SK-N-SH treated with all-trans-retinoic acid at 6 μM for 48 hours (cell line): ENCODE results near the gene CCDC148.

Experiments
- ATAC-seq: fragments of 200-7000 bp; cut with Tn5 transposase; 3 replicates; pipeline ENCODE4 v1.9.1; 2020; ENCODE audit warnings: mild to moderate bottlenecking, moderate library complexity
- ARNTL ChIP-seq: fragments of 450-650 bp; formaldehyde crosslinking; IDR thresholded peaks from 2 replicates; pipeline ENCODE4 v1.5.0; 2020; ENCODE audit warnings: low read depth, mild to moderate bottlenecking, moderate library complexity, borderline replicate concordance
- BACH2 ChIP-seq: fragments of 250-450 bp; sonication (Bioruptor Pico); IDR thresholded peaks from 2 replicates; pipeline ENCODE4 v1.9.0; 2021; ENCODE audit warnings: mild to moderate bottlenecking, borderline replicate concordance
- CREB5 ChIP-seq: fragments of 250-450 bp; sonication (Bioruptor Pico); IDR thresholded peaks from 2 replicates; pipeline ENCODE4 v1.5.1; 2020; ENCODE audit warnings: low read depth, mild to moderate bottlenecking, moderate library complexity
- CSDC2 ChIP-seq: fragments of 250-450 bp; sonication (Bioruptor Pico); IDR thresholded peaks from 2 replicates; pipeline ENCODE4 v1.5.0; 2020; ENCODE audit warnings: mild to moderate bottlenecking, moderate library complexity
- CSRNP3 ChIP-seq: fragments of 250-450 bp; sonication (Bioruptor Pico); IDR thresholded peaks from 2 replicates; pipeline ENCODE4 v1.5.1; 2021; ENCODE audit warnings: mild to moderate bottlenecking, moderate library complexity
- ESRRG ChIP-seq: fragments of 250-450 bp; sonication (Bioruptor Pico); IDR thresholded peaks from 2 replicates; pipeline ENCODE4 v1.6.1; 2021; ENCODE audit warnings: mild to moderate bottlenecking
- GLIS3 ChIP-seq: fragments of 250-450 bp; sonication (Bioruptor Pico); IDR thresholded peaks from 2 replicates; pipeline ENCODE4 v1.5.0; 2020; ENCODE audit warnings: mild to moderate bottlenecking, moderate library complexity
- ISL1 ChIP-seq: fragments of 250-450 bp; sonication (Bioruptor Pico); IDR thresholded peaks from 2 replicates; pipeline ENCODE4 v2.1.2; 2022; ENCODE audit warnings: mild to moderate bottlenecking, moderate library complexity
- PATZ1 ChIP-seq: fragments of 250-450 bp; sonication (Bioruptor Pico); IDR thresholded peaks from 2 replicates; pipeline ENCODE4 v1.8.0; 2020; ENCODE audit warnings: mild to moderate bottlenecking, moderate library complexity, borderline replicate concordance
- POU6F1 ChIP-seq: fragments of 250-450 bp; sonication (Bioruptor Pico); IDR thresholded peaks from 2 replicates; pipeline ENCODE4 v1.8.0; 2021; ENCODE audit warnings: low read depth, mild to moderate bottlenecking, moderate library complexity, borderline replicate concordance
- PPARA ChIP-seq: fragments of 250-450 bp; sonication (Bioruptor Pico); IDR thresholded peaks from 2 replicates; pipeline ENCODE4 v1.5.0; 2020; ENCODE audit warnings: mild to moderate bottlenecking, borderline replicate concordance
- RARB ChIP-seq: fragments of 250-450 bp; sonication (Bioruptor Pico); IDR thresholded peaks from 2 replicates; pipeline ENCODE4 v1.8.0; 2021; ENCODE audit warnings: mild to moderate bottlenecking, moderate library complexity
- SNAI2 ChIP-seq: fragments of 250-450 bp; sonication (Bioruptor Pico); IDR thresholded peaks from 2 replicates; pipeline ENCODE4 v1.5.0; 2020; ENCODE audit warnings: mild to moderate bottlenecking, moderate library complexity
- TOX ChIP-seq: fragments of 250-450 bp; sonication (Bioruptor Pico); IDR thresholded peaks from 2 replicates; pipeline ENCODE4 v1.8.0; 2021; ENCODE audit warnings: mild to moderate bottlenecking, moderate library complexity, borderline replicate concordance
- TSHZ2 ChIP-seq: fragments of 250-450 bp; sonication (Bioruptor Pico); IDR thresholded peaks from 2 replicates; pipeline ENCODE4 v1.5.0; 2020; ENCODE audit warnings: mild to moderate bottlenecking, moderate library complexity
- ZC3H10 ChIP-seq: fragments of 250-450 bp; sonication (Bioruptor Pico); IDR thresholded peaks from 2 replicates; pipeline ENCODE4 v1.5.1; 2021; ENCODE audit warnings: mild to moderate bottlenecking, moderate library complexity
- ZFP3 ChIP-seq: fragments of 250-450 bp; sonication (Bioruptor Pico); IDR thresholded peaks from 2 replicates; pipeline ENCODE4 v1.5.0; 2020; ENCODE audit warnings: mild to moderate bottlenecking, moderate library complexity
- ZFP30 ChIP-seq: fragments of 450-650 bp; formaldehyde crosslinking; IDR thresholded peaks from 2 replicates; pipeline ENCODE4 v1.5.0; 2022; ENCODE audit warnings: mild to moderate bottlenecking, moderate library complexity
- ZNF70 ChIP-seq: fragments of 450-650 bp; formaldehyde crosslinking; IDR thresholded peaks from 2 replicates; pipeline ENCODE4 v1.5.0; 2020; ENCODE audit warnings: mild to moderate bottlenecking, moderate library complexity
- ZNF8 ChIP-seq: fragments of 450-650 bp; formaldehyde crosslinking; IDR thresholded peaks from 2 replicates; pipeline ENCODE4 v1.5.0; 2020; ENCODE audit warnings: mild to moderate bottlenecking, moderate library complexity

CCDC148 gene

GRCh38 chr2:158189526-158189925 lies 267.0 kb downstream of the CCDC148 start (continued):
- TF ChIP-seq CSRNP3, result no peak
- TF ChIP-seq, all 23 proteins: peak for 0

- TF ChIP-seq ARNTL (CRISPR knock-in tag) (no peak), POU6F1 (CRISPR knock-in tag) (no peak), ZNF70 (CRISPR knock-in tag) (no peak), ZC3H10 (CRISPR knock-in tag) (no peak), CSDC2 (CRISPR knock-in tag) (no peak), ZFP30 (no peak), TOX (CRISPR knock-in tag) (no peak), PPARA (no peak), CSRNP3 (no peak), BACH2 (CRISPR knock-in tag) (no peak), TSHZ2 (CRISPR knock-in tag) (no peak), SNAI2 (CRISPR knock-in tag) (no peak), ESRRG (CRISPR knock-in tag) (no peak), CREB5 (CRISPR knock-in tag) (no peak), PATZ1 (no peak), GLIS3 (CRISPR knock-in tag) (no peak), ISL1 (CRISPR knock-in tag) (no peak), RARB (CRISPR knock-in tag) (no peak), ZFP3 (CRISPR knock-in tag) (no peak)
- TF ChIP-seq, all 23 proteins: peak for 0
- ATAC-seq, result no peak
Measured at GRCh38 chr2:158187908-158188307, 268.6 kb downstream of the CCDC148 start.

- no peak for ATAC-seq
- TF ChIP-seq TOX (CRISPR knock-in tag) (no peak), ZNF70 (CRISPR knock-in tag) (no peak), ZNF8 (CRISPR knock-in tag) (no peak), CSDC2 (CRISPR knock-in tag) (no peak), ZC3H10 (CRISPR knock-in tag) (no peak), TSHZ2 (CRISPR knock-in tag) (no peak), PATZ1 (no peak)
Measured at GRCh38 chr2:158184556-158185343, 271.8 kb downstream of the CCDC148 start.
